Stimulated activated CD8-positive, alpha-beta memory T cell treated with anti-CD3 and anti-CD28 coated beads, Interleukin-12 subunit alpha, Interleukin-12 subunit beta, amount 100 ng/mL, for 4 hours (primary cell): Measurements from ENCODE around the gene UTP14A.
"Not testable (repeated sequence)": the region's sequence is repeated elsewhere in the genome, so short reads cannot be mapped to it uniquely, and the experiment has no call there.

Experiments used
- DNase-seq: peaks from one replicate; pipeline ENCODE4 v3.0.0-alpha.2; 2020; ENCODE audit warnings: low read depth

UTP14A gene

DNA sequence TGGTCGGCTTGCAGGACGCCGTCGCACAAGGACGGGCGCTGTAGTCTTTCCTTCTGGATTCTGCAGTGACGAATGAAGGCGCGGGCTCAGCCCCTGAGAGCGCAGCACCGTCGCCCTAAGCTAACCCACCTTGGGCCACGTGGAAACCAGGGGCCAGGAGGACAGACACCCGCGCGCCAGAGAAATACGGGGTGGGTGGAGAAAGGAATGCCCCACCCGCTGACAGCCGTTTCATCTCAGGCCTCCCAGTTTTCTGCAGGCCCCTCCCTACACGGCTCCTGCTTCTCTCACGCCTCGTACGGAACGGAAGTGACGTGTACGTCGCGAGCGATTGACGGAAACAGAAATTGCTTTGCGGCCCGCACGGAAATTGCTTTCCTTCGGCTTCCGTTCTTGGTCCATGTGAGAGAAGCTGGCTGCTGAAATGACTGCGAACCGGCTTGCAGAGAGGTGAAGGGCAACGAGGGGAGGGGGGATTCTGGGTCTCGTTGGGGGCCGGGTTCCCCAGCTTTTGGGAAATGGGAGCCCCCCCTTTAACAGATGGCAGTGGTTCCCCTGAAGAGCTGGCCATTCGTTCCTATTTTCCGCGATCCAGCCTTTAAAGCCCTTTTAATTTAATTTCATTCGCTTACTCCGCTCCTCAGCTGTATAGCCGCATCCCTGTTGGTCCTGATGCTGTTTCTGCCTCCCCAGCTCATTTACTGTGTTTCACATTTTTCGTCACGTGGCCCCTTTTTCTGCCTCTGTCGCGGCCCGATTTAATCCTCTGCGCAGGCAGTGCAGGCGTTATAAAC, at the start of gene UTP14A:
Gene UTP14A, plus strand, starts transcription at position 378 of the 794 bp plus-strand sequence. Its CDS starts 47 bp downstream, at position 425.
- DNase-seq, result peak; percentile 72

DNA sequence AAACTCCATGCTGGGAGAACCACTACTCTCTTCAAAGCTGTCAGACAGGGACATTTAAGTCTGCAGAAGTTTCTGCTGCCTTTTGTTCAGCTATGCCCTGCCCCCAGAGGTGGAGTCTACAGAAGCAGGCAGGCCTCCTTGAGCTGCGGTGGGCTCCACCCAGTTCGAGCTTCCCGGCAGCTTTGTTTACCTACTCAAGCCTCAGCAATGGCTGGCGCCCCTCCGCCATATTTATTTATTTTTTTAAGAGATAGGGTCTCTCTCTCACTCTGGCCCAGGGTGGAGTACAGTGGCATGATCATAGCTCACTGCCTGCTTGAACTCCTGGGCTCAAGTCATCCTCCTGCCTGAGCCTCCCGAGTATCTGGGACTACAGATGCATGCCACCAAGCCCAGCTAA, 46.8 kb upstream of the UTP14A start:
- DNase-seq, result not testable (repeated sequence)

DNA sequence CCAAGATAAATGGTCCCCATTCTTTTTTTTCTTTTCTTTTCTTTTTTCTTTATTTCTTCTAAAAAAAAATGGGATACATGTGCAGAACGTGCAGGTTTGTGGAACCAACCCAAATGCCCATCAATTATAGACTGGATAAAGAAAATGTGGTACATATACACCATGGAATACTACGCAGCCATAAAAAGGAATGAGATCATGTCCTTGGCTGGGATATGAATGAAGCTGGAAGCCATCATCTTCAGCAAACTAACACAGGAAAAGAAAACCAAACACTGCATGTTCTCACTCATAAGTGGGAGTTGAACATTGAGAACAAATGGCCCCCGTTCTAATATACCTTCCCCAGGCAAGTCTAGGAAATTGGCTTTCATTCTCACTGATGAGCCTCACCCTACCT, 39.6 kb upstream of the UTP14A start:
- DNase-seq, result not testable (repeated sequence)

DNA sequence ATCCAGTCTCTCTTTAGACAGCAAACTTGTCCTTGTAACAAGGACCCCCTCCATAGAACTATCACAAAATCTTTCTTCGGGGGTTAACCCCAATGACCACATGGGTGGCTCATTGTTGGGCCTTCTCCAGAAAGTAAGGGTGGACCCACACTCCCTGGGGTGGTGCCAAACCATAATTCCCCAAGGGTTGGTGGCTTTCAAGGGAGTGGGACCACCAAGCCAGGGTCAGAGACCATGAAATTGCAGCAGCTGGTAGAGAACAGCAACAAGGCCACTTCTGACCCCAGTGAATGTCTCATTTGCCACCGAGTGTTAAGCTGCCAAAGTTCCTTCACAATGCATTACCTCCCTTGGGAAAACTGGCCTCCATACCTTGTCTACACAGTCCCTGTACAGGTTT, 33.4 kb upstream of the UTP14A start:
- DNase-seq, result no peak

- no peak for DNase-seq
Observed at GRCh38 chrX:129875669-129876068, 30.3 kb upstream of the UTP14A start.

- no peak for DNase-seq
Observed at GRCh38 chrX:129876771-129877305, 29.1 kb upstream of the UTP14A start.

DNA sequence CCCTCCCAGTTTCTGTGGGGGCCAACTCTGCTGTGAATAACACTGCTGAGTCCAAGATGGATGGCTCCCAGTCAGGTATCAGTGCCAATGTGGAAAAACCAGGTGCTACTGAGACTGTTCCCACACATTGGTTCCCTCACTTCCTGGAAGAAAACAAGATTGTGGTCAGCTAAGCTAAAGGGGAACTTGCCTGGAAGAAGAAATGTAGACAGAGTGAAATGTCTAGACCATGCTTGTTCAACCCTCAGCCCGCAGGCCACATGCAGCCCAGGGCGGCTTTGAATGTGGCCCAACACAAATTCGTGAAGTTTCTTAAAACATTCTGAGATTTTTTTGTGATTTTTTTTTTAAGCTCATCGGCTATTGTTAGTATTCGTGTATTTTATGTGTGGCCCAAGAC, 28.6 kb upstream of the UTP14A start:
- no peak for DNase-seq

DNA sequence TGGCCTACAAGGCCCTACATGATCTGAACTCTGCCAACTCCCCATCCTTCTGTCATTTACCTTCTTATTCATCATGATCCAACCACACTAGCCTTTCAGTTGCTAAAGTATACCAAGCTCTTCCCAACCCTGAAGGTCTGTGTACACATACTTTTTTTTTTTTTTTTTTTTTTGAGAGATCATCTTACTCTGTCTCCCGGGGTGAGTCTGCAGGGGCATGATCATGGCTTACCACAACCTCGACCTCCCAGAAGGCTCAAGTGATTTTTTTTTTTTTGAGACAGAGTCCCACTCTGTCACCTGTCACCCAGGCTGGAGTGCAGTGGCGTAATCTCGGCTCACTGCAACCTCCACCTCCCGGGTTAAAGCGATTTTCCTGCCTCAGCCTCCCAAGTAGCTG, 5.9 kb upstream of the UTP14A start:
- no peak for DNase-seq

DNA sequence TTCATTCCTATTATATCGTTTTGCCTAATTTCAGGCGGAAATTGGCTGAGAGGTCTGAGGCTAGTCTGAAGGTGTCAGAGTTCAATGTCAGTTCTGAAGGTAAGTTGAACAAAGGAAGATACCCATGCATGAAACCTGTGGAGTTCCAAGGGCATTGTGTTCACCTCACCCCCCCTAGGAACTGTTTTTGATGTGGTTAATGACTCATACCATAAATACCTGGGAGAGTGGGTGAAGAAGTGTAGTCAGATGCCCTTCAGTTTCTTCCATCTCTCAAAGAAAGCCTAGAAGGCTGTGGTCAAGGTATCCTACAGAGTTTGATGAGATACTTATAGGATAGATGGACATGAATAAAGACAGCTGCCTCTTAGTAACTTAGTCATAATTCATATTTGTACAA, 2.7 kb downstream of the UTP14A start:
- no peak for DNase-seq

DNA sequence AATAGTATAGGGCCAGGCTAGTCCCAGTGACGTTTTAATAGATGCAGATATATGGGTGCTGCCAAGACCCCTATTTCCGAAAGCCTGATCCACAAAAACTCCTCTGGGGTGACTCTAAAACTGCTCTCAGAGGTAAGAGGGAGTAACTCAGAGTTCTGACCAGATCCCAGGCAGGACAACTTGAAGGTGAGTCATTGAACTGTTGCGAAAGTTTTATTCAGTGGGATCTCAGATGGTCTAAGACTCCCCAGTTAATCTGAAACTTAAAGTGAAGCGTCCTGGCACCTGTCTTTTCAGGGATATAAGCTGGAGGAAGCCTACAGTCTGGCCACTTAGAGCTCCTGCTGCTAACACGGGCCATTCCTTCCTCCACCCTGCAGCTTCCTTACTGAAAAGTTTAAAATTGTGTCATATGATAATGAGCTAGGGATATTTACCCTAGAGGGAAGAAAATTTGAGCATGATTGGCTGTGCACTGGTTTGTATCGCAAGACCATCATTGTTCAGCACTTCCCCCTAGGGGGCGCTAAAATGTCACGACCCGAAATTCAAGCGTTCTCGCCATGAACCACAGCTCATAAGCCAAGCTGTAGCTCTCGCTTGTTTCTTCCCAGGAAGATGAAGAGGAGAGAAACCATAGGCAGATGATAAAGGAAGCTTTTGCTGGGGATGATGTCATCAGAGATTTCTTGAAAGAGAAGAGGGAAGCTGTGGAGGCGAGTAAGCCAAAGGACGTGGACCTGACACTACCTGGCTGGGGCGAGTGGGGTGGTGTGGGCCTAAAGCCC, 19.5 kb downstream of the UTP14A start:
- peak; percentile 26 for DNase-seq

DNA sequence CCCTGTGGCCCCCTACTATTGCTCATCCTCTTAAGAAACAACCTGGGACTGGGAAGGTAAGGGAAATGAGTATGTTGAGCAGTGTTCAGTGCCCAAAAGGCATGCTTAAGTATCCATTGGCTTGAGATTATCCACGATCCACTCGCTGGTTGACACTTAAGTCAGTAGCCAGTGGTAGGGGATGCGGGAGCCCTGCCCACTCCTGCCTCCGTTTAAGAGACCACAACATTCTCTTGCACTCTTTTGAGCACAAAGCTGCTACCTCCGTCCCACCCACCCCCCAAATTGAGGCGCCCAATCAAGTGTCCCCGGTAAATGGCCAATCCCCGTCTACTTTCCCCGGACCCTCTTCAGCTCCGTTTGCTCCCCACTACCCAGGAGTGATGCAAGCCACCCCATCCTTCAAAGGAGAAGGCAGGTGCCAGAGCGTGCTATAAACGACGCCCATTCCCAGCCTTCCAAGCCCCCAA, 25.0 kb downstream of the UTP14A start:
- no peak for DNase-seq

- peak; percentile 13 for DNase-seq
Observed at GRCh38 chrX:129931411-129932015, 25.5 kb downstream of the UTP14A start.

- peak; percentile 67 for DNase-seq
Observed at GRCh38 chrX:129932016-129932820, 26.3 kb downstream of the UTP14A start.

DNA sequence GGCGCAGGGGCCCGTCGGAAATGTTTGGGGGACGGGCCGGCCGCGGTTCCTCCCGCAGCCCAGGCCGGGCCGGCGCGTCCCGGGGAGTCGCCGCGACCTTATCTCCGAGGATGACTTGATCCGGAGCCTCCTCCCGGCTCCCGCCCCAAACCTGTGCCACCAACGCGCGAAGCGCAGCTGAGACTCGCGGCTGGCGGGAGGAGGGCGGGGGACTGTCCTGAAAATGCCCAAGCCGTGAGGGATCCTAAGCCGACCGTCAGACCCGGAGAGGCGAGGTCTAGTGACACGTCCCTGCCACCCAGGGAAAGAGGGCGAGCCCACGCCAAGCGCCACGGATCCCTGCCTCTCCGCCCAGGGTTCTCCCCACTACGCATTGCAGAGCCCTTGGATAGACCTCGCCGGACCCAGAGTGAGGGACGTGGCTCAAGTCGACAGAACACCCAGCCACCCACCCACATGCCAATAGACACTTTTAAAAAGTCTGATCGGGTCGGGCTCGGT, 26.9 kb downstream of the UTP14A start:
- no peak for DNase-seq

GRCh38 chrX:129933700-129934099, 27.7 kb downstream of the UTP14A start:
- DNase-seq, result no peak

DNA sequence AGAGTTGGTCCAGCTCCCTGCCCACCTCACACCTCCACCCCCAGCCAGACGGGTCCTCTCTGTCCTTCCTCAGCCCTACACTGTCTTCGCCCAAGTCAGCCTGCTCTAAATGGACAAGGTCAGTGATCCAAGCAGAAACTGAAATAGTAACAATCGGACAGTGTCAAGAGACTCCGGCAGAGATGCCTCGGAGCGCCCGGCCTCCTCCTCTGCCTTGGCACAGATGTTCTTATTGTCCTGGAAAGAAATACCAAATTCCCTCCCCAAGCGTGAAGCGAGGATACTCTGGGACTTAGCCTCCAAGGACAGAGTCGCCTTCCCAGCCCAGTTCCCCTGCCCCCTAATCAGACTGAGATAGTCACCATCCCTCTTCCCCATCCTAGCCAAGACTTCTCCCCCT, 28.5 kb downstream of the UTP14A start:
- no peak for DNase-seq

- no peak for DNase-seq
Observed at GRCh38 chrX:129934952-129935351, 29.0 kb downstream of the UTP14A start.

DNA sequence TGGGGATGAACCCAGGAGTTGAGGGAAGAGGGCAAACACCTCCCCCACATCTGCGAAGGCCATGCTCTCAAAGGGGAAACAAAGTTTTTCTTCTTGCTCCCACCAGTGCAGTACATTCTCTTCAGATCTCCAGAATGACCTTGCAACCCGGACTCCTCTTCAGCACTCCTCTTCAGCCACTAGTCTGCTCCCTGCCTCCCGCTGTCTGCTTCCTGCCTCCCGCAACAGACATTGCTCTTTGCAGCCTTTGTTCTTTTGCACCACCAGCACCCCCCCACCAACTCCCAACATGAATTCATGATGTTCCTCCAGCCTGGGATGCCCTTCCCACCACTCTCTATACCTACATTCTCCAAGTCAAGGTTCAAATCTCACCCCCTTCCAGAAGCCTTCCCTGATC, 32.1 kb downstream of the UTP14A start:
- DNase-seq, result no peak

DNA sequence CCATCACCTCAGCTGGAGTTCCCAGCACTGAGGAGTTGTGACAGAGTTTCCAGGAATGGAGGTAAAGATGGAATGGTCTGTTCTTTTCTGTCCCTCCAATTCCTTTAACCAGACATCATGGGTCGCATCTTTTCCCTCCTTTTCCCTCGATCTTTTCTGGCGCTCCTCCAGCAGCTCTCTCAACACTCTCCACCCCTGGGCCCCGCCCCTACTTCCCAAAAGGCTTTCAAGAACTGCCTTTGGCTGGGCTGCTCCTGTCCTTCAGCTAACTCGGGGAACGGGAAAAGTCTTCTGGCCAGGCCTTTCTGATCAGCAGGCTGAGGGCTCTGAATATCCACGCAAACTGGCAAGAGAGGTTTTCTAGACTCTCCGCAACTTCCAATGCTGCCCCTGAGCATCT, 34.0 kb downstream of the UTP14A start:
- DNase-seq, result no peak

- no peak for DNase-seq
Observed at GRCh38 chrX:129940721-129941120, 34.8 kb downstream of the UTP14A start.

DNA sequence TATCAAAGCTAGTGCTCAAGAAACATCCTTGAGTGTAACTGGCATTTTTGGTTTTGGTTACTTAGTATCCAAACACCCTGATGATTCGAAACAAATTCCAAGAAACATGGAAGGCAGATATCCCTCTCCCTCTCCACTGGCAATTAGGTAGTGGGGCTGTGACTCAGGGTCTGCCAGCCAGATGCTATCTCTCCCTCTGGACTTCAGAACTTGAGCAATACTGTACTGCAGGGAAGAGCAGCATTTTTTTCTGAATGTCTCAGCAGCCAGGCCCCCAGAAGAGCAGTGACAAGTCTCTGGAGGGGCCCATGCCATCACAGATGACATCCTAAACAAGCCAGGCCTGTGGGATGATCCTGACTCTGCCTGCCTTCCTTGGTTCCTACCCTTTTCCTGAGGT, 39.2 kb downstream of the UTP14A start:
- DNase-seq, result no peak

- DNase-seq, result no peak
Observed at GRCh38 chrX:129953334-129953648, 47.3 kb downstream of the UTP14A start.
